Left ventricle myocardium inferior (tissue), 1 donor: ENCODE measurements around the gene RENBP. TPM values are rescaled to one million over a fixed set of nuclear protein-coding genes. Genes with fewer than 3 reads are reported as not detected.

Experiments
- DNase-seq: peaks from one replicate; pipeline ENCODE4 v3.0.0-alpha.2; 2020
- H3K27ac ChIP-seq: fragments of 200-600 bp; replicated peaks from 2 replicates; pipeline ENCODE4 v1.8.0; 2021
- H3K27me3 ChIP-seq: fragments of 200-600 bp; 2 replicates; pipeline ENCODE4 v1.8.0; 2021; ENCODE audit warnings: low read depth
- H3K36me3 ChIP-seq: fragments of 200-600 bp; 2 replicates; pipeline ENCODE4 v1.8.0; 2021
- H3K4me1 ChIP-seq: fragments of 200-600 bp; 2 replicates; pipeline ENCODE4 v1.8.0; 2021
- H3K4me3 ChIP-seq: fragments of 200-600 bp; 2 replicates; pipeline ENCODE4 v1.8.0; 2021; ENCODE audit warnings: mild to moderate bottlenecking, moderate library complexity
- H3K9me3 ChIP-seq: fragments of 200-600 bp; replicated peaks from 2 replicates; pipeline ENCODE4 v1.8.0; 2021
- CTCF ChIP-seq: fragments of 200-600 bp; IDR thresholded peaks from 2 replicates; pipeline ENCODE4 v1.8.0; 2021; ENCODE audit warnings: antibody characterized with exemption, mild to moderate bottlenecking, borderline replicate concordance
- intact Hi-C: fragments of 100-400 bp; cut with micrococcal nuclease; formaldehyde crosslinking; loops from one replicate; pipeline ENCODE4 v1.11.0; 2022
- total RNA-seq: library from RNA; stranded (reverse); fragmentation: NEBNext Ultra II Directional; extraction: Animal tissue kit (Norgen Biotek cat#: 25700); gene quantifications from one replicate; pipeline ENCODE4 v1.2.1, GENCODE V29; 2021
- donor health status: DM: no; HTN: yes; CAD: no; lungs with severe emphysema.

Gene RENBP
- total RNA-seq, 1 donor from 2014 or later, result 7.5 TPM

- Histone ChIP-seq H3K4me1 (no peaks in the 10 kb centered on the region), H3K9me3 (no peaks in the 10 kb centered on the region), H3K27me3 (no peaks in the 10 kb centered on the region), H3K36me3 (no peaks in the 10 kb centered on the region), H3K4me3 (peak overlapping the region; percentile 17), H3K27ac (no peak overlapping the region)
- no peak for TF ChIP-seq CTCF
- intact Hi-C loops, result no loop called here
- DNase-seq, result peak; percentile 32
These were observed 35.1 kb downstream of the RENBP start for GRCh38 chrX:153909024-153909979.

GRCh38 chrX:153908219-153908860, 36.1 kb downstream of the RENBP start:
- Histone ChIP-seq H3K9me3 (no peaks in the 10 kb centered on the region), H3K27me3 (no peaks in the 10 kb centered on the region), H3K4me1 (no peaks in the 10 kb centered on the region), H3K27ac (no peak overlapping the region), H3K36me3 (no peaks in the 10 kb centered on the region), H3K4me3 (peak overlapping the region; percentile 17)
- no peak for TF ChIP-seq CTCF
- intact Hi-C loops, result no loop called here
- DNase-seq, result no peak

- no peak for TF ChIP-seq CTCF
- Histone ChIP-seq H3K4me3 (no peak overlapping the region), H3K4me1 (peaks cover 5% of the 10 kb centered on the region), H3K27ac (no peak overlapping the region), H3K36me3 (no peaks in the 10 kb centered on the region), H3K27me3 (no peaks in the 10 kb centered on the region), H3K9me3 (no peaks in the 10 kb centered on the region)
- no peak for DNase-seq
- intact Hi-C loops, result no loop called here
These were observed 37.0 kb downstream of the RENBP start for GRCh38 chrX:153907456-153907855.

- intact Hi-C loops, result no loop called here
- no peak overlapping the region for H3K27ac ChIP-seq
These were observed 38.1 kb downstream of the RENBP start for GRCh38 chrX:153906126-153906917.

More at GRCh38 chrX:153906126-153906917, 38.1 kb downstream of the RENBP start:
- no peak for TF ChIP-seq CTCF
- peaks cover 11% of the 10 kb centered on the region for H3K4me1 ChIP-seq
- H3K36me3 ChIP-seq, result no peaks in the 10 kb centered on the region
- no peaks in the 10 kb centered on the region for H3K9me3 ChIP-seq
- H3K4me3 ChIP-seq, result peak overlapping the region; percentile 59
- H3K27me3 ChIP-seq, result no peaks in the 10 kb centered on the region
- DNase-seq, result no peak
